Measurements from ENCODE around the gene APCDD1. TPM values are rescaled to one million over a fixed set of nuclear protein-coding genes. Genes with fewer than 3 reads are reported as not detected.

APCDD1 gene
- total RNA-seq, 2 donors from 2014 or later, result 41.0 to 126 TPM

DNA sequence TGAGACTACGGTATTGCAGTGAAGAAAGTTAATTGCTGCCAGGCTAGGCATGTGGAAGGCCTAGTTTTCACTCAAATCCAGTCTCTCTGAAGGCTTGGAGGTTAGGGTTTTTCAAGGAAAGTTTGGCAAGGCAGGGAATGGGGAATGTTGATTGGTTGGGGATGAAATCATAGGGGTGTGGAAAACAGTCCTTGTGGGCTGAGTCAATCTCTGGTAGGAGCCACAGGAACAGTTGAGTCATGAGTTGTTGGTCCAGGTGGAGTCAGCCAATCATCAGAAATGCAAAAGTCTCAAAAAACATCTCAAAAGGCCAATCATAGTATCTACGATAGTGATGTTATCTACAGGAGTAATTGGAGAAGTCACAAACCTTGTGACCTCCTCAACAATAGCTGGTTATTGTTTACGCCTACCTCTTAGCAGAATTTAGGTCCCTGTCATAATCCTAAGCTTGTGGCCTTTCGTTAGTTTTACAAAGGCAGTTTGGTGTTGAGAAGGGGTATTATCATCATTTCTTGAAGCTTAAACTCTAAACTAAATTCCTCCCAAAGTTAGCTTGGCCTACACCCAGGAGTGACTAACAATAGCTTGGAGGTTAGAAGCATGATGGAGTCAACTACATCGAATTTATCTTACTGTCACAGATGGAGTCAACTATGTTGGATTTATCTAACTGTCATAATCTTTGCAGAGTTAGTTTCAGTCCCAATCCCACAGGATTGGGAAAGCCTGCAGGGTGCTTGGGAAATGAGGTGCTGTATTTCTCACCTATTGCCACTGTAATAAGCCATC lies 33.7 kb upstream of the APCDD1 start:
- DNase-seq (ENCODE audit: low spot score), result no peak
- Histone ChIP-seq H3K4me3 (no peak overlapping the region), H3K9me3 (no peaks in the 10 kb centered on the region), H3K36me3 (no peaks in the 10 kb centered on the region), H3K27me3 (replicated peaks; ENCODE audit: insufficient read depth) (no peaks in the 10 kb centered on the region), H3K4me1 (replicated peaks) (no peaks in the 10 kb centered on the region), H3K27ac (no peak overlapping the region)
- TF ChIP-seq, protein P1, sequence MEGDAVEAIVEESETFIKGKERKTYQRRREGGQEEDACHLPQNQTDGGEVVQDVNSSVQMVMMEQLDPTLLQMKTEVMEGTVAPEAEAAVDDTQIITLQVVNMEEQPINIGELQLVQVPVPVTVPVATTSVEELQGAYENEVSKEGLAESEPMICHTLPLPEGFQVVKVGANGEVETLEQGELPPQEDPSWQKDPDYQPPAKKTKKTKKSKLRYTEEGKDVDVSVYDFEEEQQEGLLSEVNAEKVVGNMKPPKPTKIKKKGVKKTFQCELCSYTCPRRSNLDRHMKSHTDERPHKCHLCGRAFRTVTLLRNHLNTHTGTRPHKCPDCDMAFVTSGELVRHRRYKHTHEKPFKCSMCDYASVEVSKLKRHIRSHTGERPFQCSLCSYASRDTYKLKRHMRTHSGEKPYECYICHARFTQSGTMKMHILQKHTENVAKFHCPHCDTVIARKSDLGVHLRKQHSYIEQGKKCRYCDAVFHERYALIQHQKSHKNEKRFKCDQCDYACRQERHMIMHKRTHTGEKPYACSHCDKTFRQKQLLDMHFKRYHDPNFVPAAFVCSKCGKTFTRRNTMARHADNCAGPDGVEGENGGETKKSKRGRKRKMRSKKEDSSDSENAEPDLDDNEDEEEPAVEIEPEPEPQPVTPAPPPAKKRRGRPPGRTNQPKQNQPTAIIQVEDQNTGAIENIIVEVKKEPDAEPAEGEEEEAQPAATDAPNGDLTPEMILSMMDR (IDR thresholded peaks at IDR 0.05), result no peak
- no peak for TF ChIP-seq POLR2A (IDR thresholded peaks at IDR 0.05)
- TF ChIP-seq POLR2AphosphoS5 (IDR thresholded peaks at IDR 0.05), result no peak
- 83% methylated on average over 5 of the region's 5 CpGs for WGBS
- intact Hi-C loops (cut with DNase I), result no loop called here

GRCh38 chr18:10421859-10422258 lies 32.6 kb upstream of the APCDD1 start:
- no peak for TF ChIP-seq POLR2AphosphoS5 (IDR thresholded peaks at IDR 0.05)
- TF ChIP-seq, protein P1 (IDR thresholded peaks at IDR 0.05), result no peak
- no peak for TF ChIP-seq POLR2A (IDR thresholded peaks at IDR 0.05)
- no peak for DNase-seq (ENCODE audit: low spot score)
- Histone ChIP-seq H3K27me3 (replicated peaks; ENCODE audit: insufficient read depth) (no peaks in the 10 kb centered on the region), H3K27ac (no peak overlapping the region), H3K36me3 (no peaks in the 10 kb centered on the region), H3K9me3 (no peaks in the 10 kb centered on the region), H3K4me3 (no peak overlapping the region), H3K4me1 (replicated peaks) (no peaks in the 10 kb centered on the region)
- intact Hi-C loops (cut with DNase I), result no loop called here
- WGBS, result 19% methylated on average over 5 of the region's 5 CpGs

DNA sequence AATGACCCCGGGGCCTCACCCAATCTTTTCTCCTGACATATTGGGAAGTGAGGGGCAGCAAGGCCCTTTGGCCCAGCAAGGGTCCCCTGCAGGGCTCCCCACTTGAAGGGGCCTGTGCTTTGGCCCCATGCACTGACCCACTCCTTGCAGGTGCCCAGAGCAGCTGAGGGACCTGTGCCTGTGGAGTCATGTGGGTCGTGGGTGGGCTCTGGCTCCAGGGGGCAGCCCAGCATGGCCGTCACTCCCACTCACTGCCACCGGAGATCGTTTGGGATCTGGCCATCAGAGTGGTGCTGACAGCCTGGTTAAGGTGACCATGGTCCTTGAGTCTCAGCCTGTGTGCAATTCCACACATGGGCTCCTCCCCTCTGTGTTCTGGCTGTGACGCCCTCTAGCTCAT lies 31.7 kb upstream of the APCDD1 start:
- TF ChIP-seq, protein P1 (IDR thresholded peaks at IDR 0.05), result no peak
- TF ChIP-seq POLR2AphosphoS5 (IDR thresholded peaks at IDR 0.05), result no peak
- TF ChIP-seq POLR2A (IDR thresholded peaks at IDR 0.05), result no peak
- no peaks in the 10 kb centered on the region for H3K4me1 ChIP-seq (replicated peaks)
- no peaks in the 10 kb centered on the region for H3K27me3 ChIP-seq (replicated peaks; ENCODE audit: insufficient read depth)
- no peaks in the 10 kb centered on the region for H3K9me3 ChIP-seq
- intact Hi-C loops (cut with DNase I), result no loop called here
- H3K36me3 ChIP-seq, result no peaks in the 10 kb centered on the region
- DNase-seq (ENCODE audit: low spot score), result no peak
- no peak overlapping the region for H3K4me3 ChIP-seq
- no peak overlapping the region for H3K27ac ChIP-seq
- WGBS, result 89% methylated on average over 6 of the region's 6 CpGs

GRCh38 chr18:10424585-10425307 lies 29.7 kb upstream of the APCDD1 start:
- no peak overlapping the region for H3K27ac ChIP-seq
- WGBS, result 83% methylated on average over 7 of the region's 7 CpGs

More at GRCh38 chr18:10424585-10425307, 29.7 kb upstream of the APCDD1 start:
- no peak overlapping the region for H3K4me3 ChIP-seq
- H3K4me1 ChIP-seq (replicated peaks), result no peaks in the 10 kb centered on the region
- TF ChIP-seq, protein P1 (IDR thresholded peaks at IDR 0.05), result no peak
- TF ChIP-seq POLR2AphosphoS5 (IDR thresholded peaks at IDR 0.05) (no peak), POLR2A (IDR thresholded peaks at IDR 0.05) (no peak)
- H3K9me3 ChIP-seq, result no peaks in the 10 kb centered on the region
- intact Hi-C loops (cut with DNase I), result no loop called here
- no peak for DNase-seq (ENCODE audit: low spot score)
- H3K36me3 ChIP-seq, result no peaks in the 10 kb centered on the region
- H3K27me3 ChIP-seq (replicated peaks; ENCODE audit: insufficient read depth), result no peaks in the 10 kb centered on the region
